C1 segment of cervical spinal cord (tissue), 14 donors: ENCODE data around the gene IGF2BP2.

Source experiments
- DNase-seq, 14 donors: peaks; one replicate each; lab custom pipeline; 2025; lab: John Stamatoyannopoulos, UW

Gene IGF2BP2

DNA sequence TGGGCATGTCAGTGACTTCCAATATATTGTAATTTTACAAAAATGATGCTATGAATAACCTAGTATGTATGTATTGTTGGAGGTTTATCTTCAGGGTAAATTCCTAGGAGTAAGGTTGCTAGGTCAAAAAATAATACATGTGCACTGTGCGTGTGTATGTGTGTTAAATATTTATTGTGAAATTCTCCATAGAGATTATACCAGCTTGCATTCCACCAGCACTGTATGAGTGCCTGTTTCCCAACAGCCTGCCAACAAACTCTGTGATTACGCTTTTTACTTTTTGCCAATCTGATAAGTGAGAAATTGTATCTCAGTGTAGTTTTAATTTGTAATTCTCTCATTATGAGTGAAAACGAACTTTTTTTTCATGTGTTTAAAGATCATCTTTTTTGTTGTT, 12.6 kb upstream of the IGF2BP2 start:
- DNase-seq, result no peak

DNA sequence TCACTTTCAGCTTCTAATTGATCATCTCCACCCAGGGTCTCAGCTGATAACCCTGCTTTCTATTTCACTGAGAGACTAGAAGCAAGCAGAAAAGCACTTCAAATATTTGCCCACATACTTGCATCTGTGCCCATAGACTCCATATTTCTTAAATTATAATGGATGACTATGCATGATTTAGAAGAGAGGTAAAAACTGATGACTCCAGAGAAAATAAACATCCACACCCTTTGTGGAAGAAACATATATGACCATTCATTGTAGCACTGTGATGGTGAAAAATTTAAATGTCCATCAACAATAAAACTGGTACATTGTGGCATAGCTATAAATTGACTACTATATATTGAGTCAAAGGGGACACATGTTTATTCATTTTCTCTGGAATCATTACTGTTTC, 7.1 kb upstream of the IGF2BP2 start:
- DNase-seq, result no peak

DNA sequence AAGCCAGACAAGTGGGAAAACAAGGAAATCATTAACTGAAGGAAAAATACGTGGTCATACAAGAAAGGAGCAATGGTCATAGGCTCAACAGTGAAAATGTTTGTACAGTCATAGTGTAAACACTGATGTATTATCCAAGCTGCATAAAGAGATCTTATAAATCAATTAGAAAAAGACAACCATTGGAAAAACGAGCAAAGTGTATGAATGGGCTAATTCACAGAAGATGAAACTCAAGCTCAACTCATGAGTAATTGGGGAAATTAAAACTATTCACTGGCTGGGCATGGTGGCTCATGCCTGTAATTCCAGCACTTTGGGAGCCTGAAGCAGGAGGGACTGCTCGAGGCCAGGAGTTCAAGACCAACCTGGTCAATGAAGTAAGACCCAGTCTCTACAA, 6.4 kb upstream of the IGF2BP2 start:
- DNase-seq, result no peak

DNA sequence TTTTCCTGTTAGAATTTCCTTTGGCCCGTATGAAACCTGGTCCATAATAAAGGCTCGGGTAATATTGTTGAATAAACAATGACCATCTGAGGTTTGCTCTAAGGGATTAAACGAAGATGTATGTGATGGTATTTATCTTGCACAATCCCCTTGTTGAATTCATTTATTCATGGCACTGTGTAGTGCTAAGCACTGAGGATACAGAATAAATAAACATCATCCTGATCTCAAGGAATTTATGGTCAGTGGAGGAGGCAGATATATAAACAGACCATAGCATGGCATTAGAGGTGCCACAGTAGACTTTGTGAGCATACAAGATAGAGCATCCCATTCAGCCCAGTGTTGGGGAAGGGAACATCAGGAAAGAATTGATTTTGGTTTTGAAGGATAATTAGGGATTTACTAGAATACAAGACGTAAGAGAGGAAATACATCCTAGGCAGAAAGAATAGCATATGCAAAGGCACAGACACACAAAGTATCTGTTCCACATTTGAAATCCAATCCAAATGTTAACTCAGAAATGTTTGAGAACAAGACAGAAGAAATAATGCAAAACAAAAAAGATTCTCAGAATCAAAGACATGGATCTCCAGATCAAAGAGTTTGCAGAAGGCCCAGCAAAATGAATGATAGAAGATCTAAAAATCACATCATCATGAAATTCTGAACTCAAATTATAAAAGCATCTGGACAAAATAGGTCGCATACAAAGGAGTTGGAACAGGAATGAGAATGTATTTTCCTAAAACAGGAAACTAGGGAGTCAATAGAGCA, 5.4 kb upstream of the IGF2BP2 start:
- DNase-seq, result no peak

DNA sequence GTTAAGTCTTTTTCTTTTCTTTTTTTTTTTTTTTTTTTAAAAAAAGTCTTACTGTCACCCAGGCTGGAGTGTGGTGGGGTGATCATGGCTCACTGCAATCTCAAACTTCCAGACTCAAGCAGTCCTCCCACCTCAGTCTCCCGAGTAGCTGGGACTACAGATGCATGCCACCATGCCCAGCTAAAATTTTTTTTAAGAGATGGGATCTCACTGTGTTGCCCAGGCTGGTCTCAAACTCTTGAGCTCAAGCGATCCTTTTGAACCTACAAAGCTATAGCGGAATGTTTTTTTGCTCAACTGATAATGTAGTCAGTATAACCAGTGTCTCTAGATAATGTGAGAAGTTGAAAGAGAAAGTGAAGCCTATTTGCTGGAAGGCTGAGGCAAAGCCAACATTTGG, 3.9 kb upstream of the IGF2BP2 start:
- DNase-seq, result no peak

DNA sequence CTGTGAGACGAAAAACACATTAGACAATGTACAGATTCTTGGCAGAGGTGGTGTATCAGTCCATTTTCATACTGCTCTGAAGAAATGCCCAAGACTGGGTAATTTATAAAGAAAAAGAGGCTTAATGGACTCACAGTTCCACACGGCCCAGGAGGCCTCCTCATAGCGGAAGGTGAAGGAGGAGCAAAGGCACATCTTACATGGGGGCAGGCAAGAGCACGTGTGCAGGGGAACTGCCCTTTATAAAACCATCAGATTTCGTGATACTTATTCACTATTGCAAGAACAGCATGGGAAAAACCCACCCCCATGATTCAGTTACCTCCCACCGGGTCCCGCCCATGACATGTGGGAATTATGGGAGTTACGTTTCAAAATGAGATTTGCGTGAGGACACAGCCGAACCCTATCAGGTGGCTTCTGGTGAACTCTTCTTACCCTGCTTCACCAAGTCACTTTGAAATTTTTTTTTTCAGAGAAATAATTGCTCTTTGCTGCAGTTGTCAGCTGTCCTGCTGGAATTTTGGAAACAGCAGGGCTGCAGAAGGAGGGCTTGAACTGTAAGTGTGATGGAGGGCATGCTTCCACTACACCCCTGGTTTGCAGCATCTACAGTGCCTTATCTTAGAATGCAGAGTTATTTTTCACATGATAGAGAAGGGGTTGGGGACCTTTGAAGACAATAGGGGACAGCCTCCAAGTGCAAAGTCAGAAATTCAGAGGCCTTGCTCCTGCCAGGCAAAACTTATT, 2.9 kb upstream of the IGF2BP2 start:
- no peak for DNase-seq

DNA sequence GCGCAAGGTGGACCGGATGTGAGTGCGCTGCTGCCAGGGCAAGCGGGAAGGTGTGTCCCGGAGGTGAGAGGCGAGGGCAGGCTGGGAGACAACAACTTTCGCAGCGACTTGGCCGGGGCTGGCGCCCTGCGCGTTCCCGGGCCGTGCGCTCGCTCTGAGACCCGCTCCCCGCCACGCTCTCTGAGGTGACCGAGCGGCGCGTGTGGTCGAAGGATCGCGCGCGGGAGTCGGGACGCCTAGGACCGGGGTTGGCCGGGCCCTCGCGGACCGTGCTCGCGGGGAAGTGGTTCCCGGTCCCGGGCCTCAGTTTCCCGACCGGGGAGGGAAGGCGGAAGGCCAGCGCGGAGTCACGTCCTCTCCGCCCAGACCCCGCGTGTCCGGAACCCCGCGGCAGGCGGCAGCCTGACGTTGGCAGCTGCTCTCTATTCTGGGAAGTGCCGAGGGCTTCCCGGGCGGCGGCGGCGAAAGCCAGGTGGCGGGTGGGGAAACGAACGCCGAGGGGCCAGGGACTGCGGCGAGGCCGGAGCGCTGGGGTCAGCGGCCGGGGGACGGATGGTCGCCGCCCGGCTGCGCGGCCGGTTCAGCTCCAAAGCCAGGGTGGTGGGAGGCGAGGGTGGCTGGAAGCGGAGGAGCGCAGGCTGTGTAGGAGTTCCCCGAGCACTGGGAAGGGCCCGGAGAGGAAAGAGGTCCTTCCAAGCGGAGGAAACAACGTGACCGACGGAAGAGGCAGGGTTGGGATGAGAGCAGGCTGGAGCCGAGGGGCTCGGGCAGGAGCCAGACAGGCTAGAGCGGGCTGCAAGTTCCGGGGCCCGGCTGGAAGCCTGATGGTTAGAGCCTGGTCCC, 1.0 kb upstream of the IGF2BP2 start:
- peak in 1 of 14 donors; percentile 16 for DNase-seq

DNA sequence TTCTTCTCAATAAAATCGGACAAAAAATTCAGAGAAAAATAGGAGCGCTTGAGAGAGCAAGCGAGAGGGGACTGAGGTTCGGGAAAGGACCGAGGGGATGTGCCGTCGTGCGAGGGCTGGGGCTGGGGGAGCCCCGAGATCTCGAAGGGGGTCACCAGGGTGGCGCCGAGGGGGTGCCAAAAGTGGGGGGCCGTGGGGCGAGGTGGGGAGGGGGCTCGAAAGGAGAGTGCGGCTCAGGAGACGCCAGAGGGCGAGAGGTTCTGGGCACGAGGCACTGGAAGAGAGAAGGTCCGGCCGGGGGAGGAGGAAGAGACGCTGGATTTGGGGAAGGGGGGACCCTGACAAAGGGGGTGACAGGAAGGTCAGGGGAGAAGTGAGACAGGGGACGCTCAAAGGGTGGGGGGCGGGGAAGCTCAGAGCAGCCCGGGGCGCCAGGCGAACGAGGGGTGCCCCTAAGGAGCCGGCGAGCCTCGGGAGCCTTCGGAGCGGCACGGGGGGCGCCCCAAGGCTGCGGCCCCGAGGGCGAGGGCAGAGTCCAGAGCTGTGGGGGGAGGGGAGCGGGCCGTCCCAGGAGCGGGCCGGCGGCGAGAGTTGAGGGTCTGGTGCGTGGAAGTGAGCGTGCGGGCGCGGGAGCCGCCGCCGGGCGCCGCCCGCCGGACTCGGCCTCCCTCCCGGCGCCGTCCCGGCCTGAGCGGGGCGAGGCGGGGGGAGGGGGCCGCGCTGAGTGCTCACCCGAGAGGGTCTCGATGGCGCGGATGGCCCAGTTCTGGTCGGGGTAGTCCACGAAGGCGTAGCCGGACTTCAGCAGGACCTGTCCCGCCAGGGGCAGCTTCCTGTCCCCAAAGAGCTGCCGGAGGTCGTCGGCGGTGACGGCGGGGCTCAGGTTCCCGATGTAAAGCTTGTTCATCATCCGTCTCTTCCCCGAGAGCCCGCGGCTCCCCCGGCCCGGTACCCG, 514 bp downstream of the IGF2BP2 start:
- DNase-seq, result peak in 1 of 14 donors; percentile 30

DNA sequence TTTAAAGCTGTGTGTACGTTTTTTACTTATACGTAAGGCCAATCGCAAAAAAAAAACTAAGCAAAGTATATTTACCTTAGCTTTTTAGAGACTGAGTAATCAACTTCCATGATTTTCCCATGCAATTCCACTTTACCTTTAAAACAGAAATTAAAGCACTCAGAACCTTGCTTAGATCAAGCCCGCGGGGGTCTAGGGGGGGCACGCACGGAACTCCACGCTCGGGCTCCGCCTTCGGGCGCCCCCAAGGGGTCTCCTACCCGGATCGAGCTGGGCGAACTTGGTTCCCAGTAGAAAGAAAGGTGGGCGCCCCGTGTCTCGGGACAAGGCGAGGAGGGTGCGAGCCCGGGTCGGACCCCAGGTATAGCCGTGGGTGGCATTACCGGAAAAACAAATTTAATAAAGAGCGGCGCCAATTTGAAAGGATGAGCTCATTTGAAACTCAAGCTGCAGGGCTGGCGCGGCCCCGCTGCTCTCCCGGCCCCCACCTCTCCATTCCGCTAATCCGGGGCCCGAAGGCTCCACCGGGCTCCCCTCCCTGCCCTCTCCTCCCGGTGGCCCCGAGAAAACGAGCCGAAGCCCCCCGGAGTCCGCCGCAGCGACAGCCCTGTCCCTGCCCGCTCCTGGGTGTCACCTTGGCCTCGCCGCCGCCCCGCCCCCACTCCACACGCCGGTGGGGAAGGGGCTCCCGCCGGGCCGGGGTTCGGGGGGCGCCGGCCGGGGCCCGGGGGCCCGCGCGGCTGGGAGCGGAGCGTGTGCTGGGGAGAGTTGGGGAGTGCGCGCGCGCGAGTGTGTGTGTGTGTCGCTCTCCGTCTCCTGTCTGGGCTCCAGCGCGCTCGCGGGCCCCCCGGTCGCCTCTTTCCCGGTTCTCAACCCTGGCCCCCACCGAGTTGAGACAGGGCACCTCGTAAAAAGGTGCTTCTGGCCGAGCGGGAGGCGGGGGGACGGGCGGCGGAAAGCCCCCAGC, 1.5 kb downstream of the IGF2BP2 start:
- DNase-seq, result peak in 2 of 14 donors; percentile 11 to 42

DNA sequence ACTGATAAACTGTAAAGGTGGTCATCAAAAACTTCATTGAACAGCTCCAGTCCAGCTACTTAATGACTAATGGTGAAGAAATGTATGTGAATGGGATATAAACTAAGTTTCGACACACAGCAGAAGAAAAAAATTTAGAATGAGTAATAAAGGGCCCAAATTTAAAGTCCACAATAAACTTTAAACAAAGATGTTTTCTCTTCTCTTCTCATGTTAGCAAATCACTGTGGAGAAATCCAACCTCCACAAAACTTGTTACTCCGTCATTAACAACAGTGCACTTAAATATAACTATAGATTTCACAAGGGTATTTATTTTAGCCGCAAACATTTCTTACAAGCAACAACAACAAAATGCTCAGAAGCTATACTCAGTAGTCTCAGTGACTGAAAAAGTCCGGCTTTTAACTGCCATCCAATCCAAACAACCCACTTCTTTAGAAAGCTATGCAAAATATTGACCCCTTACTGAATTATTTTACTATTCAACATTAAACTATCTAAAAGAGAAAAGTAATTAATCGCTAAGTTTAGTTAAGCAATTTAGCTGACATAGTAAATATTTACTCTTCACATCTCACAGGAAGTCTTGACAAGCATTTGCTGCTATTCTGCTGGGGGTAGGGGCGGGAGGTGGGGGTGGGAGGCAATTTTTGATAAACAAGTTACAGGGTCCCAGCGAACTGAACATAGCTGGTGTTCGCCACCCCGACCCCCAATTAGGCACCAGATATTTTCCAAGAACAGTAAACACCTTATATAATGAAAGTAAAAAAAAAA, 2.4 kb downstream of the IGF2BP2 start:
- DNase-seq, result peak in 1 of 14 donors; percentile 10

DNA sequence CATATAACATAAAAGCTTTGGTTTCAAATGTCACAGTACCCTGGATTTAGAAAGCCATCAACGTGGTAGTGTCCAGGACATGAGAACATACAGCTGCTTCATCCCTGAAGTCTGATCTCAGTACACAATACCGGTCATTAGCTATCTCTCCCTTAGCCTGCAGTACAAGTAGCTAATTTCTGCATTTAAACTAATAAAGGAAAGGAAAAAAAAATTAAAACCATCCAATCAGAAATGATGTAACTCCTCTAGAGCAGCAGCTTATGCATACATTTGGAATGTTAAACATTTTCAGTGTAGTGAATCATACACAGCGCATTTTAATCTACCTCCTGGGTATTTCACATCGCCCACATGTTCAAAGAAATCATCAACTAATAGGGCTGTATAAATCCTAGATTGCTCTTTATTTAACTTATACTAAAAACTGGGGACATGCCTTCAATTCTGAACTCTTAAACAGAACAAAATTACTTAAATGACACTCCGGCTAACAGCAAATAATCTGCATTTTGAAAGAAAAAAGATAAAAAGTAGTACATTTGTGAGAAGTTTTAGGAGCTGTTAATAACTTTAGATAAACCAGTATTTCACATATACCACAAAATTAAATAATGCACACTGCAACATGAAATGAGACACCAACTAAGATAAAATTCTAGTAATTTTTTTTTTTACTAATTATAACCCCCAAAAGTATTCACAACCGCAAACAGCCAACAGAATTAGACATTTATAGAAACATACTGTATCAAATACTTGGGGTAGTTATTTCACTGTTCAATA, 3.7 kb downstream of the IGF2BP2 start:
- peak in 1 of 14 donors; percentile 16 for DNase-seq

DNA sequence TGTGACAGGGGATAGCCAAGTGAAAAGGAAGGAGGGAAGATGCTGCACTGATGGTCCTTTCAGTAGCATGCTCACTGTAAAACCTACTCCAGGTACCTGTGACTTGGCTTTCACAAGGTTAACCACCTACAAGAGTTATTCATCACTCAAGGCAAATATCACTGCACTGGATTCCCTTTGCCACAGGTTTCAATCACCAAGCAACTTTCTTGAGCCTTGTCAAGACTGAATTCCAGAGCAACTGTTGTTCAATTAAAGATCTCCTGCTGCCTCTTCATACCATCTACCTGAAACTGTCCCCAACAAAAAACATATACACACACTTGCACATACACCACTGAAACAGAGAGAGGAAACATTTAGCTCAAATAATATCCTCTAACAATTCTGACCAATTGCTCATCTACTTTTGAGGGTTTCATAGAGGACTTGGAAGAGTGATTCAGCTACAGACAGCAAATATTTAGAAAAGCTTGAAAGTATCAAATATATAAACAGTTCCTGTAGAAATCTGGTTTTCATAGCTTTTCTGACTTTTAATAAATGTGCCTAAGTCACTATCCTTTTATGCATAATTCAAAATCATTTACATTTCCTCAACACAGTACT, 6.5 kb downstream of the IGF2BP2 start:
- DNase-seq, result no peak

DNA sequence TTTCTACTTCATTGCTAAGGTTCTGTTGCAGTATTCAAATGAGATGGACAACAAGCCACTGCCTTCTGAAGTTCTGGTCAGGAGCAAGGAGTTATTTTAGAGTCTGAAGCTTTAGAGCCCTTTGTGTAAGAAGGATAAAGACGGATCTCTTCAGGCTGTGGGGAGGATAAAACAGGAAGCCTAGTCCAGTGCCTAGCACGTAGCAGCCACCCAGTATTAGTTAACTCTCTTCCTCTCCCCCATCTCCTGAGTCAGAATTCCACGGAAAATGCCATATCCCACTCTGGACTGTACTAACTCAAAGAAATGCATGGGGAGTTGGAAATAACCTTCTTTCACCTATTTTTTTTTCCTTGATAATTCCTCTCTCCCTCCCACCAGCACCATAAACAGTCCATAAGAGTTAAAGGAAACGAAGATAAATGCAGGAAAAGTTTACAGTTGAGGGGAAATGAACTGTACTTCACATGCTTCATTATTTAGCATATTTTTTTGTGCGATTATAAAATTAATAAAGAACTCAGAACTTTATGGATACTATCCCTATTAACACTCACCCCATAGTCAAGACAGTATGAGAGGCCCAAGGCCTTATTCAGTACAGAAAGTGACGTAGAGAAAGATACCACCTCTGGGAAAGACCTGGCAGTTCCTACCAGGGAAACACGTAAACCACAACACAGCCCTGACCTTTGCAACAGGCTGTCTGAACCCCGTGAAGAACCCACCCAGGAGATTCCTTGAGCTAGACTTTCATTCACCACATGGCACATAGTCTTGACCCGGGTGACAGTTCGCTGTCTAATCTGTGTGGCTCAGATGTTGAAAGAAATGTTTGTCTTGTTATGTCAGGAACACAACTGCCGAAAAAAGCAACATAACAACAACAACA, 9.2 kb downstream of the IGF2BP2 start:
- DNase-seq, result no peak

DNA sequence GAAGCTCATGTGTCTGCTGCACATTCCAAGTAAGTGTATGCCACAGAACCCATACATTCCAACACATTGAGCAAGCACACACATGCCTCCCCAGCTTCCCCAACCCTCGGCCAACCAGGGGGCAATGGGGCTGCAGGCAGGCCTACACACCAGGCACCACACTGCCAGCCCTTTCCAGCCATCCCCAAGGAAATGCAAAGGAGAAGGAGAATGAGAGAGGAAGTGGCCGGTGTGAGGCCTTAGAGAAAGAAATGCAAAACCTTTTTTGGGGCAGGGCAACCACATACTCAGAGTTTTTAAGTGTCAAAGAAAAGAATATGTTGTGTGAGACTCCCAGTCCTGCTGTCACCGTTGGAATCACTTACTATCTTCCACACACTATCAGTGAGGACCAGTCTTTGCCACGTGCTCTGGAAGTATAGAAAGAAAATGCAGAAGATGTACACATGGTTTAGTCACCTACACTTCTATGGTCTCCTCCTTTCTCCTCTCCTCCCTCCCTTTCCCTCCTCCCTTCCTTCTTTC, 11.1 kb downstream of the IGF2BP2 start:
- no peak for DNase-seq

DNA sequence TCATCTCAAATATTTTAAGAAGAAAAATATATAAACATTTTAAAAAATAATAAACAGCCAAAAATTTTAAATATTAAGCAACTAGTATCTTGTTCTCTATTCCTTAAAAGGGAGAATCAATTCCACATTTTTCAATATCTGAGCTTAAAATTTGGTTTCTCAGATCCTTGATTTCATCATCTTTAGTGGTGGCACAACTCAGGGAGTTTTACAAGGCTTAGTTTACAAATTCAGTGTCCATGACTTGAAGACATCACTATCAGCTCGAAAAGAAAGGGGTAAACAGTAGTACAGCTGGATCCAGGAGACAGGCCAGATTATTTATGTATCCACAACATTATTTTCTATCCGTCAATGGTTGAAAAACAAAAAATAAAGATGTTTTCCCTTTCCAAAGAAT, 11.6 kb downstream of the IGF2BP2 start:
- no peak for DNase-seq

DNA sequence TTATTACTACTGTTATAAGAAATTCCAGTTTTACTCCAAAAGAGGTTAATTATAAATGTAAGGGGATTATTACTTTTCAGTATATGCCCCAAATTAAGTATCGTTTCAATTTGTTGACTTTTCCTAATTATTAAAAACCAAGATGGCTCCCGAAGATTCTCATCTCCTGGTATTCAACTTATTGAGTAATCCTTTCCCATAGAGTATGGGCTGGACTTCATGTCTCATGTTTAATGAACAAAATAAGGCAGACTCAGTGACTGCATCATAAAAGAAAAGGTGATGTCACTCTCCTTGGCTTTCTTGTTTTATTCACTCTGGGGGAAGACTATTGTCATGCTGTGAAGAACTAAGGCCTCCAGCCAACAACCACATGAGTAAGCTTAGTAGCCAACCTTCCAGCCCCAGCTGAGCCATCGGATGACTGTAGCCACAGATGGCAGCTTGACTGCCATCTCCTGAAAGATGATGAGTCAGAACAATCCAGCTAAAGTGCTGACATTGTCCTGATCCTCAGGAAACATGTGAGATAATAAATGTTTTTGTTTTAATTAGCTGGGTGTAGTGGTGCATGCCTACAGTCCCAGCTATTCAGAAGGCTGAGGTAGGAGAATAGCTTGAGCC, 17.3 kb downstream of the IGF2BP2 start:
- no peak for DNase-seq
